OCI-LY3 (cell line): ENCODE data around the gene PPP2R5C.

Experiments used
- H2AFZ ChIP-seq: fragments of 200-600, 300-600 bp; shearing (Covaris generic); 2 replicates; pipeline ENCODE4 v1.6.0; 2014; ENCODE audit warnings: antibody characterized with exemption, low read depth, low read length
- H3K27ac ChIP-seq: fragments of 200-600, 300-600 bp; sonication (generic); 2 replicates; pipeline ENCODE4 v1.5.1; 2014; ENCODE audit warnings: mild to moderate bottlenecking, low read length, moderate library complexity, mixed read lengths
- H3K27me3 ChIP-seq: fragments of 200-600, 300-600 bp; sonication (generic); 2 replicates; pipeline ENCODE4 v1.6.1; 2014; ENCODE audit warnings: low read depth, low read length, mixed read lengths
- H3K36me3 ChIP-seq: fragments of 200-600, 300-600 bp; sonication (generic); replicated peaks from 2 replicates; pipeline ENCODE3; 2014; ENCODE audit warnings: low read depth, low read length, mixed read lengths
- H3K4me1 ChIP-seq: fragments of 300-600, 200-600 bp; sonication (generic); 2 replicates; pipeline ENCODE4 v1.6.1; 2014; ENCODE audit warnings: low read length, mixed read lengths
- H3K4me2 ChIP-seq: fragments of 200-600, 300-600 bp; sonication (generic); 2 replicates; pipeline ENCODE4 v1.6.1; 2014; ENCODE audit warnings: low read length, mixed read lengths
- H3K4me3 ChIP-seq: fragments of 300-600, 200-600 bp; sonication (generic); 2 replicates; pipeline ENCODE4 v1.5.1; 2014; ENCODE audit warnings: antibody characterized with exemption, mild to moderate bottlenecking, low read length, moderate library complexity
- H3K79me2 ChIP-seq: fragments of 300-600, 200-600 bp; shearing (Covaris generic); 2 replicates; pipeline ENCODE4 v1.6.1; 2014; ENCODE audit warnings: mild to moderate bottlenecking, low read length, mixed read lengths
- H3K9ac ChIP-seq: fragments of 300-600, 200-600 bp; shearing (Covaris generic); 2 replicates; pipeline ENCODE4 v1.6.0; 2014; ENCODE audit warnings: mild to moderate bottlenecking, low read length, moderate library complexity
- H3K9me3 ChIP-seq: fragments of 200-600, 300-600 bp; shearing (Covaris generic); 2 replicates; pipeline ENCODE4 v1.6.1; 2014; ENCODE audit warnings: low read length, mixed read lengths; ENCODE audit not compliant: insufficient read depth
- H4K20me1 ChIP-seq: fragments of 200-600, 300-600 bp; sonication (generic); 2 replicates; pipeline ENCODE4 v1.6.1; 2016; ENCODE audit warnings: low read length, mixed read lengths; ENCODE audit not compliant: insufficient read depth
- CTCF ChIP-seq: fragments of 200-600, 300-600 bp; sonication (generic); IDR thresholded peaks from 2 replicates; pipeline ENCODE4 v1.5.1; 2014; ENCODE audit warnings: antibody characterized with exemption, low read length, low read depth
- EZH2phosphoT487 ChIP-seq: fragments of 200-600 bp; shearing (Covaris generic); IDR thresholded peaks from 2 replicates; pipeline ENCODE4 v1.6.1; 2018; ENCODE audit warnings: antibody characterized with exemption, mixed run types, low read depth

PPP2R5C gene

GRCh38 chr14:101851183-101851582, 89.7 kb downstream of the PPP2R5C start:
- TF ChIP-seq EZH2phosphoT487, result no peak
- TF ChIP-seq CTCF, result no peak
- Histone ChIP-seq H3K79me2 (peaks cover 89% of the 10 kb centered on the region), H3K4me1 (peaks cover 38% of the 10 kb centered on the region), H3K36me3 (no peaks in the 10 kb centered on the region), H4K20me1 (peaks cover 56% of the 10 kb centered on the region), H2AFZ (no peak overlapping the region), H3K9me3 (no peaks in the 10 kb centered on the region), H3K4me3 (no peak overlapping the region), H3K27me3 (no peaks in the 10 kb centered on the region), H3K4me2 (peak overlapping the region; percentile 21), H3K9ac (no peak overlapping the region), H3K27ac (no peak overlapping the region)

DNA sequence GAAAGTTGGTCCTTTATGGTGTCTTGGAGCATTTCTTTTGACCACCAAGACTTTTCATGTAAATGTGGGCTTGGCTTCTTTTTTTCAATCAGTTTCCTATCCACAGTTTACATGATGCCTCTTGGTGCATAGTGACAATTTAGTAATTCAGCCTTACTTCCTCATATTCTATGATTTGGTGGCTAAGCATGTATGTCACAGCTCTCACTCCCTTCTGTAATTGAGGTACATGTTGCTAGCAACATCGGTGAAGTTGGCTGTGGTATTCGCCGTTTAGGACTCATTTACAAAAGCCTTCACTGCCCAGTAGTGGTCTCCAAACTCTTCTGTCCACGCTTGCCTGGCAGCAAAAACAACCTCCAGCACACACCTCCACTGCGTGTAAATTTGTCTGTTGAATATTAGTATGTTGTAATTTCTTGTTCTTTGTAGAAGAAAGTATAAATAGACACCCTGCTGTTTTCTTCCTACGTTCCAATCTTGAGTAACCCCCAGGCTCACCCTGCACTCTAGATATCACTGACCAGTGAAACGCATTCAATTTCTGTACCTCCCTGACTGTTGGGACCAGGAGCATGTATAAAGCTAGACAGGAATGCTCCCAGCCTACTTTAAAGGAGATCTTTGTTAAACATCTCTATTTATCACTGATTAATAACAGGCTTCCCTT, 90.4 kb downstream of the PPP2R5C start:
- peak overlapping the region; percentile 21 for H3K4me2 ChIP-seq
- H3K27me3 ChIP-seq, result no peaks in the 10 kb centered on the region
- peaks cover 31% of the 10 kb centered on the region for H3K4me1 ChIP-seq
- no peak overlapping the region for H3K27ac ChIP-seq
- no peak overlapping the region for H3K4me3 ChIP-seq
- peaks cover 56% of the 10 kb centered on the region for H4K20me1 ChIP-seq
- no peaks in the 10 kb centered on the region for H3K9me3 ChIP-seq
- no peak overlapping the region for H3K9ac ChIP-seq
- H2AFZ ChIP-seq, result no peak overlapping the region
- TF ChIP-seq EZH2phosphoT487, result no peak
- TF ChIP-seq CTCF, result no peak
- peaks cover 86% of the 10 kb centered on the region for H3K79me2 ChIP-seq
- H3K36me3 ChIP-seq, result peaks cover 3% of the 10 kb centered on the region

DNA sequence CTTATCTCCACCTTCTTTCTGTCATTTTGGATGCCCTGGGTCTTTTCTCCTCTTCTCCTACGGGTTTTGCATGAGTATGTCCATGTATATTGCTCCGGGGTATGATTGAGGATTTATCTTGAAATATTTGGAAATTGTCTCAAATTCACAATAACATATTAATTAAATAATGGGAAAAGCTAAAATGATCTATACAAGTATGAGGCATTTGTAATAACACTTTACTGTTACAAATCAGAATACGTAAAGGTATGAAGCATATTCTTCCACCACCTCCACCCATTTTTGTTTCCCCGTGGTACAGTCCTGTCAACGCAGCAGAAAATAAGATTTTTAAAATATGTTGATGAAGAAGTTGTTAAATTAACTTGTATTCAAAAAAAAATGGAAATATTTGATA, 91.3 kb downstream of the PPP2R5C start:
- Histone ChIP-seq H3K36me3 (peaks cover 3% of the 10 kb centered on the region), H3K9ac (no peak overlapping the region), H3K4me1 (peaks cover 26% of the 10 kb centered on the region), H3K27me3 (no peaks in the 10 kb centered on the region), H3K79me2 (peaks cover 77% of the 10 kb centered on the region), H3K4me3 (no peak overlapping the region), H2AFZ (no peak overlapping the region), H4K20me1 (peaks cover 56% of the 10 kb centered on the region), H3K9me3 (no peaks in the 10 kb centered on the region), H3K27ac (no peak overlapping the region), H3K4me2 (no peak overlapping the region)
- TF ChIP-seq CTCF (no peak), EZH2phosphoT487 (no peak)

DNA sequence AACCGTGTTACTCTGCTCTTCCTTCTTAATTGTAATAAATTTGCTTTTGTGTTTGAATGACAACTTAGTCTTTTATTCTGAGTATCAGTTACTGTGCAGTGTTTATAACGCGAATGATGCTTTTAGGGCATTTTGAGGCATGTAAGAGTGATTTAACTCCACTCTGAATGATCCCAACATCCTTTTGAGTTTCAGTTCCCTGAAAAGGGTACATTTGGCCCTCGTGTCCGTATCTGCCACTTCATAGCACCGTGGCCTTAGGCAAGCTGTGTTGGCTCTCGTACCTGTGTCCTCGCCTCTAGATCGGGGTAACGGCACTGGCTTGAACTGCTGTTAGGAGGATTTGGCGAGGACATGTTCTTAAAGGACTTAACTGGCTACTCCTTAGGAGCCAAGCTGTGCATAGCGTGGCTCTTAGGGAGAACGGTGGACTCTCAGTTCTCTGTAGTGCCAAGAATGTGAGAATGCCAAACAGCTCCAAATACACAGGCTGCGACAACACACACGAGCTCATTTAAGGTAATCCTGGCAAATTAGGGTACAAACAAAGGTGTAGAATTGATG, 92.0 kb downstream of the PPP2R5C start:
- Histone ChIP-seq H2AFZ (no peak overlapping the region), H4K20me1 (peaks cover 56% of the 10 kb centered on the region), H3K4me2 (no peak overlapping the region), H3K27ac (no peak overlapping the region), H3K36me3 (peaks cover 3% of the 10 kb centered on the region), H3K9me3 (no peaks in the 10 kb centered on the region), H3K27me3 (no peaks in the 10 kb centered on the region), H3K9ac (no peak overlapping the region), H3K79me2 (peaks cover 73% of the 10 kb centered on the region), H3K4me3 (no peak overlapping the region), H3K4me1 (peaks cover 26% of the 10 kb centered on the region)
- TF ChIP-seq CTCF (no peak), EZH2phosphoT487 (no peak)
